ENCODE data around the gene IGF1R. TPM values are rescaled to one million over a fixed set of nuclear protein-coding genes. Genes with fewer than 3 reads are reported as not detected.

Gene IGF1R
- total RNA-seq, 1 experiment from 2014 or later = 51.6 TPM

DNA sequence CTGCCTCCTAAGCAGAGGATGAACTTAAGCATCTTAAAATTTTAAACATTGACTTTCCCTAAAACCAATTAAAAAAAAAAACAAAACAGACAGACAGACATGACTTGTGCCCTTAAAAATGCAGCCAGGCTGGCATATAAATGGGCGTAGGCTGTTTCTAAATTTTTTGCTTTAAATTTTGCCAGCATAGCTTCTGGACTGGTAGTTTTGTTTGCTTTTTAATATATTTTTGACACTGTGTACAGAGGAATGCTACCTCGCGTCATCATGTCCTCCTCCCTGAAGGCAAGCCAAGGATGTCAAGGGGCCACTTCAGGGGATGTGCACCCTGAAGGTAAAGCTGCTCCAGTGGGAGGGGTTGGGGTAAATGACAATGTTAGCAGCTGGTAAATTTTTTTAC is 224.4 kb downstream of the IGF1R start:
- no peaks in the 10 kb centered on the region for H3K9me3 Mint-ChIP-seq (ENCODE audit: unreplicated experiment)

DNA sequence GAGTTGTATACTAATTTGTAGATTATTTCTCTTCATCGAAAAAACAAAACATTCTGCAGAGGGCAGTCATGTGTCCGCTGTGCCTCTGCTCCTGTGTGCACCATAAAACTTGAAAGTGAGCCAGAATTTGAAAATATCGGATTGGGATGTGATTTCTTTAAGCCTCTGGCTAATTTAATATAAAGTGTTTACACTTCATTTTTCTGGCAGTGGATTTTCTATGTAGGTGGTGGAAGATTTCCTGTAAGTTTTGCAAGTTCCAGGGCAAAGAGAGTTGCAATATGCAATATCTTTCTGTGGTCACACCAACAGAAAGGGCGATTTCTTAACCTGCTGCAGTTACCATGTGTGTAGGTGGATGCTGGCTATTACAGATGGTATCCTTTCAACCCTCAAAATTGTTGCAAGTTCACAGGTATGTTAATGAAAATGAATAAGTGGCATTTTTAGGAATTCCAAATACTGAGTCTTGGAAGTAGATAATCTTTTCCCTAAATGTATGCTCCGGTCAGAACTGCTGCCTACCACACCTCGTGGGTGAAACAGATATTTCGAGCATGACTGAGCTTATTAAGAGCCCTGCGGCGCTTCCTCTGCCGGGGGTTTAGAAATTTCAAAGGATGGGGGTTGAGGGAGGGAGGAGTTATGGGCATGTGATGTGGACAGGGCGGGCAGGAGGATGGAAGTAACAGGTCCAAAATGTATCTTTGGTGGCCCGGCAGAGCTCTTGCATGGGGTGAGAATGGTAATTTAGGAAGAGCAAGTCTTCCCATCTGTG is 225.3 kb downstream of the IGF1R start:
- Histone ChIP-seq H3K36me3 (ENCODE audit: control insufficient read depth, insufficient read depth, low read length) (no peaks in the 10 kb centered on the region), H3K9me3 (no peaks in the 10 kb centered on the region), H3K4me1 (peaks cover 17% of the 10 kb centered on the region), H3K4me3 (ENCODE audit: low read depth, low read length) (no peak overlapping the region), H3K27me3 (replicated peaks; ENCODE audit: control insufficient read depth, insufficient read depth, low read length) (no peaks in the 10 kb centered on the region)
- POLR2A ChIA-PET = interaction anchor here (1.3 kb wide), 1 partner anchor 9 kb away, joined by 4 read pairs; no protein-coding TSS in a partner anchor
- Mint-ChIP-seq H3K4me1 (ENCODE audit: low read depth, unreplicated experiment) (peaks cover 22% of the 10 kb centered on the region), H3K36me3 (ENCODE audit: insufficient read depth, unreplicated experiment) (peaks cover 12% of the 10 kb centered on the region), H3K9me3 (ENCODE audit: unreplicated experiment) (no peaks in the 10 kb centered on the region), H3K27me3 (ENCODE audit: insufficient read depth, unreplicated experiment) (no peaks in the 10 kb centered on the region), H3K27ac (ENCODE audit: unreplicated experiment) (no peak overlapping the region), H3K4me3 (ENCODE audit: unreplicated experiment) (no peak overlapping the region)
- TF ChIP-seq, protein P1, sequence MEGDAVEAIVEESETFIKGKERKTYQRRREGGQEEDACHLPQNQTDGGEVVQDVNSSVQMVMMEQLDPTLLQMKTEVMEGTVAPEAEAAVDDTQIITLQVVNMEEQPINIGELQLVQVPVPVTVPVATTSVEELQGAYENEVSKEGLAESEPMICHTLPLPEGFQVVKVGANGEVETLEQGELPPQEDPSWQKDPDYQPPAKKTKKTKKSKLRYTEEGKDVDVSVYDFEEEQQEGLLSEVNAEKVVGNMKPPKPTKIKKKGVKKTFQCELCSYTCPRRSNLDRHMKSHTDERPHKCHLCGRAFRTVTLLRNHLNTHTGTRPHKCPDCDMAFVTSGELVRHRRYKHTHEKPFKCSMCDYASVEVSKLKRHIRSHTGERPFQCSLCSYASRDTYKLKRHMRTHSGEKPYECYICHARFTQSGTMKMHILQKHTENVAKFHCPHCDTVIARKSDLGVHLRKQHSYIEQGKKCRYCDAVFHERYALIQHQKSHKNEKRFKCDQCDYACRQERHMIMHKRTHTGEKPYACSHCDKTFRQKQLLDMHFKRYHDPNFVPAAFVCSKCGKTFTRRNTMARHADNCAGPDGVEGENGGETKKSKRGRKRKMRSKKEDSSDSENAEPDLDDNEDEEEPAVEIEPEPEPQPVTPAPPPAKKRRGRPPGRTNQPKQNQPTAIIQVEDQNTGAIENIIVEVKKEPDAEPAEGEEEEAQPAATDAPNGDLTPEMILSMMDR (IDR thresholded peaks at IDR 0.05; ENCODE audit: insufficient read depth in 1 of 2, low read depth in 1 of 2, low read length in 1 of 2, severe bottlenecking in 1 of 2, unreplicated experiment in 1 of 2) = no peak
- no TSS peak for BruUV-seq (replicated peaks)
- CTCF ChIA-PET = no interaction called here
- DNase-seq = no peak
- intact Hi-C loops (cut with micrococcal nuclease; ENCODE audit: unreplicated experiment) = no loop called here

More for the DNA sequence above, 224.4 kb downstream of the IGF1R start:
- no TSS peak for BruUV-seq (replicated peaks)
- H3K36me3 Mint-ChIP-seq (ENCODE audit: insufficient read depth, unreplicated experiment) = peaks cover 12% of the 10 kb centered on the region
- no peak overlapping the region for H3K4me3 ChIP-seq (ENCODE audit: low read depth, low read length)
- no peak overlapping the region for H3K4me3 Mint-ChIP-seq (ENCODE audit: unreplicated experiment)
- H3K4me1 ChIP-seq = peaks cover 13% of the 10 kb centered on the region
- no peaks in the 10 kb centered on the region for H3K9me3 ChIP-seq
- no peak for DNase-seq
- H3K27ac Mint-ChIP-seq (ENCODE audit: unreplicated experiment) = no peak overlapping the region
- TF ChIP-seq, protein P1 (IDR thresholded peaks at IDR 0.05; ENCODE audit: insufficient read depth in 1 of 2, low read depth in 1 of 2, low read length in 1 of 2, severe bottlenecking in 1 of 2, unreplicated experiment in 1 of 2) = no peak
- no peaks in the 10 kb centered on the region for H3K27me3 ChIP-seq (replicated peaks; ENCODE audit: control insufficient read depth, insufficient read depth, low read length)
- ChIA-PET CTCF (no interaction called here), POLR2A (interaction anchor here (1.3 kb wide), 1 partner anchor 8 kb away, joined by 4 read pairs; no protein-coding TSS in a partner anchor)
- no peaks in the 10 kb centered on the region for H3K36me3 ChIP-seq (ENCODE audit: control insufficient read depth, insufficient read depth, low read length)
- no peaks in the 10 kb centered on the region for H3K27me3 Mint-ChIP-seq (ENCODE audit: insufficient read depth, unreplicated experiment)
- peaks cover 20% of the 10 kb centered on the region for H3K4me1 Mint-ChIP-seq (ENCODE audit: low read depth, unreplicated experiment)
- intact Hi-C loops (cut with micrococcal nuclease; ENCODE audit: unreplicated experiment) = no loop called here

DNA sequence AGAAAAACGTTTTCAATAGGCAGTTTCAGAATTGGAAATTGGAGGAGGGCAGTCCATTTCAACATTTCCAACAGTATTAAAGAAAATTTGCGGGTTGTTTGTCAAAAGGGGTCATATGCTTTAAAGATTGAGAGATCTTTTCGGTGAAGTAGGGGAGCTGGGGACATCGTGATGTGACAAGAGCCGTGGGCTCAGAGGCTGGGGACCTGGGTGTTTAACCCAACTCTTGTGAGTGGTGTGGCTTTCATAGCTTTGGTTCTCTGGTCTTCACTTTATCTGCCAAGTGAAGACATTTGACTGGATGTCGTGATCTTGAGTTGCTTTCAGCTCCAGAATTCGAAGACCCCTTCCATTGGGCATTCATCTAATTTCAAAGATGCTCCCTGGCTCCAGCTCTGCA is 226.0 kb downstream of the IGF1R start:
- peaks cover 22% of the 10 kb centered on the region for H3K4me1 Mint-ChIP-seq (ENCODE audit: low read depth, unreplicated experiment)
- DNase-seq = no peak
- peaks cover 17% of the 10 kb centered on the region for H3K4me1 ChIP-seq
- no peaks in the 10 kb centered on the region for H3K36me3 ChIP-seq (ENCODE audit: control insufficient read depth, insufficient read depth, low read length)
- H3K4me3 Mint-ChIP-seq (ENCODE audit: unreplicated experiment) = no peak overlapping the region
- TF ChIP-seq, protein P1 (IDR thresholded peaks at IDR 0.05; ENCODE audit: insufficient read depth in 1 of 2, low read depth in 1 of 2, low read length in 1 of 2, severe bottlenecking in 1 of 2, unreplicated experiment in 1 of 2) = no peak
- peak overlapping the region; percentile 1 for H3K27ac Mint-ChIP-seq (ENCODE audit: unreplicated experiment)
- intact Hi-C loops (cut with micrococcal nuclease; ENCODE audit: unreplicated experiment) = no loop called here
- ChIA-PET CTCF (no interaction called here), POLR2A (no interaction called here)
- no peaks in the 10 kb centered on the region for H3K27me3 ChIP-seq (replicated peaks; ENCODE audit: control insufficient read depth, insufficient read depth, low read length)
- H3K36me3 Mint-ChIP-seq (ENCODE audit: insufficient read depth, unreplicated experiment) = peaks cover 12% of the 10 kb centered on the region
- no TSS peak for BruUV-seq (replicated peaks)
- no peaks in the 10 kb centered on the region for H3K9me3 ChIP-seq
- no peaks in the 10 kb centered on the region for H3K9me3 Mint-ChIP-seq (ENCODE audit: unreplicated experiment)
- H3K27me3 Mint-ChIP-seq (ENCODE audit: insufficient read depth, unreplicated experiment) = no peaks in the 10 kb centered on the region
- no peak overlapping the region for H3K4me3 ChIP-seq (ENCODE audit: low read depth, low read length)

All from Caco-2 (cell line).